AG08395 (cell line): ENCODE measurements around the gene VPS33A.
A peak's percentile ranks its signal among the peaks of the same experiment; 100 is the strongest.
"Not testable (repeated sequence)": the region's sequence is repeated elsewhere in the genome, so short reads cannot be mapped to it uniquely, and the experiment has no call there.

Source experiments
- DNase-seq: peaks from one replicate; pipeline ENCODE4 v3.0.0; 2012; ENCODE audit warnings: mixed read lengths, low spot score

The VPS33A gene

GRCh38 chr12:122266230-122266901 lies at the start of gene VPS33A:
TSS of gene VPS33A (minus strand) at chr12:122266494. CDS start at chr12:122266408, 86 bp downstream.
- DNase-seq = peak; percentile 97

- DNase-seq = no peak
These were observed 46.6 kb upstream of the VPS33A start for GRCh38 chr12:122312926-122313325.

GRCh38 chr12:122311696-122312095 lies 45.4 kb upstream of the VPS33A start:
- no peak for DNase-seq

GRCh38 chr12:122310626-122311333 lies 44.5 kb upstream of the VPS33A start:
- DNase-seq = no peak

- DNase-seq = no peak
These were observed 43.3 kb upstream of the VPS33A start for GRCh38 chr12:122309564-122310121.

- peak; percentile 35 for DNase-seq
These were observed 42.5 kb upstream of the VPS33A start for GRCh38 chr12:122308811-122309210.

- no peak for DNase-seq
These were observed 40.1 kb upstream of the VPS33A start for GRCh38 chr12:122306407-122306806.

GRCh38 chr12:122304924-122305323 lies 38.6 kb upstream of the VPS33A start:
- no peak for DNase-seq

GRCh38 chr12:122303068-122303467 lies 36.8 kb upstream of the VPS33A start:
- no peak for DNase-seq

GRCh38 chr12:122298071-122298748 lies 31.9 kb upstream of the VPS33A start:
- DNase-seq = no peak

GRCh38 chr12:122297494-122297893 lies 31.2 kb upstream of the VPS33A start:
- no peak for DNase-seq

- no peak for DNase-seq
These were observed 29.6 kb upstream of the VPS33A start for GRCh38 chr12:122295877-122296276.

- DNase-seq = no peak
These were observed 26.8 kb upstream of the VPS33A start for GRCh38 chr12:122293081-122293480.

GRCh38 chr12:122291431-122291830 lies 25.1 kb upstream of the VPS33A start:
- no peak for DNase-seq

GRCh38 chr12:122283680-122284079 lies 17.4 kb upstream of the VPS33A start:
- DNase-seq = no peak

GRCh38 chr12:122282061-122282460 lies 15.8 kb upstream of the VPS33A start:
- peak; percentile 69 for DNase-seq

- DNase-seq = no peak
These were observed 9.9 kb upstream of the VPS33A start for GRCh38 chr12:122276242-122276641.

- DNase-seq = no peak
These were observed 9.2 kb upstream of the VPS33A start for GRCh38 chr12:122275459-122275858.

- DNase-seq = peak; percentile 25
These were observed 436 bp downstream of the VPS33A start for GRCh38 chr12:122265886-122266229.

- no peak for DNase-seq
These were observed 818 bp downstream of the VPS33A start for GRCh38 chr12:122265476-122265875.

- DNase-seq = not testable (repeated sequence)
These were observed 5.6 kb downstream of the VPS33A start for GRCh38 chr12:122260735-122261134.

GRCh38 chr12:122258939-122259338 lies 7.4 kb downstream of the VPS33A start:
- DNase-seq = not testable (repeated sequence)

GRCh38 chr12:122258462-122258861 lies 7.8 kb downstream of the VPS33A start:
- DNase-seq = not testable (repeated sequence)
